Medulla oblongata (tissue), 1 donor: ENCODE data around the gene DNAH17.

ENCODE experiments used
- DNase-seq: peaks from one replicate; pipeline ENCODE4 v3.0.0-alpha.2; 2015; ENCODE audit errors: extremely low spot score

The DNAH17 gene

DNA sequence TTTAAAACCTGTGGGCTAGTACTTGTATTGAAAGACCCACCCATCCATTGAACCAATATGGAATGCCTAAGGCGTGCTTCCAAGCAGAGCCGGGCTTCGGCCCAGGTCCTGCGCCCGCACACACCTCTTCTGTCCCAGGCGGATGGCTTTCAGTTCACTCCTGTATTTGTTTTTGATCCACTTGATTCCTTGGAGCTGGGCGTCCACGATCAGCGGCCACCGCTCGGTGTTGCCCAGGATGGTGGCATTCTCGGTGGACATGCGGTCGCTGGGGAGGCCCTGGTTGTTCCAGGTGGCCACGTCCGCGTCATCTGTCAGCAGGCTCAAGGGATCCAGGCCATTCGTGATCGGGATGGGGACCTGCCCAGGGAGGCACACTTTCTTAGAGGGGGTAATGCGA is 122.8 kb downstream of the DNAH17 start:
- no peak for DNase-seq

DNA sequence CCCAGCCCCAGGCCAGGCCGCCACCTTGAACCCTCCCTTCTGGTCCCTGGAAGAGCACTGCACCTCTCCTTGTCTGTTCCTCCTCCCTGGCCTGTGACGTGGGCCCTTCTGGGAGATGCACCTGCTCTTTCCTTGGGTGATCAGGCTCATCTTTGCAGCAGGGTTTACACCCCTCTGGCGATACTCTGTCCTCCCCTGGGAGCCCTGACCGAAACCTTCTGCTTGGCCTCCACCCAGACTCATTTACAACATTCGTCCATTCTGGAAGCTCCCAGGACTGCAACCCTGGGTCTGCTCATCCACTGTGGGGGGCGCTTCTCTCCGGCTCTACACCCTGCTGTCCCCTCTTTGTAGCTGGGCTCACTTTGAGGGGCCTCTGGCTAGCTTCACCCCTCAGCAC is 125.4 kb downstream of the DNAH17 start:
- no peak for DNase-seq

DNA sequence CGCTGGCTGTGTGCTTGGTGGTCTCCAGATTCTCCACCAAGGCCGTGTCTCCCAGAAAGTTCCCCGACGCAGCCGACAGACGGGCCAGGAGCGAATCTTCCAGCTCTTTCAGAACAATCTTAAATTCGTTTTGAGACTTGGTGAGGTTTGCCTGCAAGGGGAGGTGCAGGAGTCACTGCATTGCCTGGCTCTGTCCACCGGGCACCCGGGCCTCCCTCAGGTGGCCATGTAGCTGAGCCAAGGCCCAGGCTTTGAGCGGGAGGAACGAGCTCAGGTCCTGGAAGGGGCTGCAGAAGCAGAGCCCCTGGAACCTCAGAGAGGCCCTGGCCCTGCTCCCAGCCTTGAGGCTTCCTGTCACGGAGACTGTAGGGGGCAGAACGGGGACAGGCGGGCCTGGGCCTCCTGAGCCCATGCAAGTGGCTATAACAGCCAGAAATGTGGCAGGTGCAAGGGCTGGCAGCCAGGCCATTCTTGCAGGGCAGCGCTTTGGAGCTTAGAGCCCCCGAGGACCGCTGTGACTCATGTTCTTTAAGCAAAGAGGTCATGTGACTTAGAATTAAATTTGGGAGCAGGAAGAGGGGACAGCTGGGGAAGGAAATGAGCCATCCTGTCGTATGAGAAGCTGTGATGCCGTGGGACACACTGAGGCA is 126.4 kb downstream of the DNAH17 start:
- DNase-seq = no peak

DNA sequence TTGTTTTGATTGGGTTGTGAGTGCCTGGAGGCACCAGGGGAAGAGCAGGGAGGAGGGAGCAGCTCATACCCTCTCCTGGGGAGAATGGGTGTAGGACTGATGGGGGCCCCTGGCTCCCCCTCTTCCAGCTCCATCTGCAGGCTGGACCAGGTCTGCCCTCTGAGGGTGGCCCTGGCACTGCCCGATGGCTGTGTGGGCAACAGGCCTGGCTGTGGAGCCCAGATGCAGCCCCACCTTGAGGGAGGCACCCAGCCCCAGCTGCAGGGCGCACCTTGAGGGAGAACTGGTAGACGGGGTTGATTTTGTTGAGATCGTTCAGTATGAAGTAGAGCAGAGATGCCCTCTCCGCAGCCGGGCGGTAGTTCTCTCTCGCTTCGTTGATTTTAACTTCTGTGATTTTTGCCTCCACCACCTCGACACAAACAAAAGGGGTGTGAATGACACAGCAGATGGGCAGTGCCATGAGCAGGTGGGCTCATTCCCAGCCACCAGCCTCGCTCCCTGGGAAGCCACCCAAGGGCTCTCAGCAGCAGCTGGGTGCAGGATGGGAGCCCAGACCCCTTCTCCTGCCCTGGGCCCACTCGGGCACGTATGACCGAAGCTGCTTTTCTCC is 127.1 kb downstream of the DNAH17 start:
- DNase-seq = no peak

DNA sequence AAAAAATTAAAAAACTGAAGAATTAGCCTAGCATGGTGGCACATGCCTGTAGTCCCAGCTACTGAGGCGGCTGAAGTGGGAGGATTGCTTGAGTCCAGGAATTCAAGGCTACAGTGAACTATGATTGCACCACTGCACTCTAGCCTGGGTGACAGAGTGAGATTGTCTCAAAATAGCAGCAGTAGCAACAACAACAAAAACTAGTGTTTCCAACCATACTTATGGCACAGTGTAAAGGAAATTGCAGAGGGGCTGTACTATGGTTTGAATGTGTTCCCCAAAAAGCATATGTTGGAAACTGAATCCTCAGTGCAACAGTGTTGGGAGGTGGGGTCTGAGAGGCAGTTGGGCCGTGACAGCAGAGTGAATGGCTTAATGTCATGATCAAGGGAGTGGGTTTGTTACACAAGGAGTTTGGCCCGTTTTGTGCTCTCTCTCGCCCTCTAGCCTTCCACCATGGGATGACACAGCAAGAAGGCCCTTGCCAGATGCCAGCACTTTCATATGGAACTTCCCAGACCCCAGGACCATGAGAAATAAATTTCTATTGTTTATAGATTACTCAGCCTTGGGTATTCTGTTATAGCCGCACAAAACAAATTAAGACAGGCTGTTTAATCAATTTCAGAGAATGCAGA is 128.7 kb downstream of the DNAH17 start:
- no peak for DNase-seq

DNA sequence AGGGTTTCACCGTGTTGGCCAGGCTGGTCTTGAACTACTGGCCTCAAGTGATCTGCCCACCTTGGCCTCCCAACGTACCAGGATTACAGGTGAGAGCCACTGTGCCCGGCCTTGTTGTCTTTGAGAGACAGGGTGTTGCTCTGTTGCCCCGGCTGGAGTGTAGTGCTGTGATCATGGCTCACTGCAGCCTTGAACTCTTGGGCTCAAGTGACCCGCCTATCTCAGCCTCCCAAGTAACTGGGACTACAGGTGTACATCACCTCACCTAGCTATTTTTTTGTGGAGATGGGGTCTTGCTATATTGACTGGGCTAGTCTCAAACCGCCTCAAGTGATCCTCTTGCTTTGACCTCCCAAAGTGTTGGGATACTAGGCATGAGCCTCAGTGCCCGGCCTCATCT is 130.4 kb downstream of the DNAH17 start:
- DNase-seq = no peak

DNA sequence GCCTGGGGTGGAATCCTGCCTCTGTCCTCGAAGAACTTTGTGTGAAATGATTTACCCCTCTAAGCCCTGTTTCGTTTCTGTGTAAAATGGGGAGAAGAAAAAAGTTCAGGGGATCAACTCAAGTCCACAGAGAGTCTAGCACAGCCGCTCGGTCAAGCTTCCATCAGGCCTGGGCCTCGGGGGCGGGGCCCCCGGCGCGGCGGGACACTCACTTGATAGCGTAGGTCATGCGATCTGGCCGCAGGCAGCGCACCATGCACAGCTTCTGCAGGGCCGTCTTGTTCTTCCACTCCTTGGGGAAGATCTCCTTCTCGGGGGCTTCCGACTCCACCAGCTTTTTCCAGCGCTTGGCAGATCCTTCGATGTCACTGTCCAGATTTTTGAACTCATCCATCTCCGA is 132.8 kb downstream of the DNAH17 start:
- DNase-seq = no peak

DNA sequence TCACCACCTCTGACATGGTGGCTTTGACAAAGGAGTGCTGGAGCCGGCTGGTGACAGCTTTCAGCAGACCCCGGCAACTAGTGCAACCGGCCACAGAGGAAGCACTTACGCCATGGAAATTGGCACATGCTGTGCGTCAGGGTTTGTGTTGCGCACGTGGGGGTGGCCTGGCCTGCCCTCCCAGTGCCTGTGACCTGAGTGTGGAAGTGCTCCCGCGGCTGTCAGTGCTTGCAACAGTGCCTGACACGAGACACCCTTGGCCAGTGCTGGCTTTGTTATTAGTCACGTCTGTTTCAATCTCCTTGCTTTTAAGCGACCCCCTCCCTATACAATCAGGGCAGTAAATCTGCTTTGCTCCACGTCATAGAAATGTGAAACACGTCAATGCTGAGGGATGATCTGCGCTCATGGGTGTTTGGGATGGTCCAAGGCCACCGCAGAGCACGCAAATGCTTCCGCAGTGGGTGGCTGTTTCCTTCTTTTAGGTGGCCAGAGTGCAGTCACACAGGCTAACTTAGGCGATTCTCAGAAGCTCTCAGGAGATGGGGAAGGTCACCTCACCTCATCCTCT is 134.5 kb downstream of the DNAH17 start:
- peak; percentile 46 for DNase-seq

DNA sequence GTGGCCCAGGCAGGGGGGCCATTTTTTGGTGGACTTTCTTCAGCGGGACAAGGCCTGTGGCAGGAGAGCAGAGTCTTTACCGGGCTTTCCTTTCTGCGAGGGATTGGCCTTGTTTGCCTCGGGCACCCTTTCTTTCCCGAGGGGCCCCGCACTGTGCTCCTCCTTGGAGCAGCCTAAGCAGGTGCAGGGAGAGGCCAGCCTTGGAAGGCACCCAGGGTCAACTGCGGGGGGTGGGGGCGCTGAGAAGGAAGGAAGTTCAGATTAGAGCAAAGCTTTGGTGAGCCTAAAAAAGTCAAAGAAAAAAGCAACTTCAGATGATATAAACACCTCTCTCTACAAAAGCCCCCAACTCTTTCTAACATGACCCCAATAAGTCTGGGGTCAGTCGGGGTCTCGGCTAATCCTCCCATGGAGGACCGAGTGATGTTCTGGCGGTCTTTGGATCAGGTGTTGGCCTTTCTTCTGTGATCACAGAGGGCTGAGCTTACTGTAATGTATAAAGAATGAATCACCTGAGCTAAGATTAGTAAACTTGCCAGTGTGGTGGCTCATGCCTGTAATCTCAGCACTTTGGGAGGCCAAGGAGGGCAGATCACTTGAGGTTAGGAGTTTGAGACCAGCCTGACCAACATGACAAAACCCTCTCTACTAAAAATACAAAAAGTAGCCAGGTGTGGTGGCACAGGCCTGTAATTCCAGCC is 135.8 kb downstream of the DNAH17 start:
- DNase-seq = no peak

DNA sequence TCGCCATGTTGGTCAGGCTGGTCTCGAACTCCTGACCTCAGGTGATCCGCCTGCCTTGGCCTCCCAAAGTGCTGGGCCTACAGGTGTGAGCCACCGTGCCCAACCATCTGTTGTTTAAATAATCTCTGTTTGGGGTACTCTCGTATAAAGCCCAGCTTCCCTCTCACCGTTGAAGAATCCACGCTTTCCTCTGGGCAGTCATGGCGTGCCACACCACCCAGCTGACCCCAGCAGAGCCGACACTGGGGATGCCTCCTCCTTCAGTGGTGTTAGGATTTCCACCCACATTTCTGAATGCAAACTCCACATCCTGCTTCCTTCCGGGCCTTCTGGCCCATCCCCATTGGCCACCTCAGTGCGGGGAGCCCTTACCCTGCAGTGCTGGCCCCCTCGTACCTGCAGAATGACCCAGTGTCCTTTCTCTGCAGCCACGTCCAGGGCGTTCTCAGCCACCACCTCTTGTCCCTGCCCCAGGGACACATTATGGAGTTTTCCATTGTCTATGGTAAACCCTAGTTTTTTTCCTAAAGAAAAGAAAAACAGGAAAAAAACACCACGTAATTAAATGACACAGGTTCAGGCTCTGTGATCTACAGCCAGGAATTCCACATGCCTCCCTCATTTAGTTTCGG is 138.4 kb downstream of the DNAH17 start:
- DNase-seq = no peak

DNA sequence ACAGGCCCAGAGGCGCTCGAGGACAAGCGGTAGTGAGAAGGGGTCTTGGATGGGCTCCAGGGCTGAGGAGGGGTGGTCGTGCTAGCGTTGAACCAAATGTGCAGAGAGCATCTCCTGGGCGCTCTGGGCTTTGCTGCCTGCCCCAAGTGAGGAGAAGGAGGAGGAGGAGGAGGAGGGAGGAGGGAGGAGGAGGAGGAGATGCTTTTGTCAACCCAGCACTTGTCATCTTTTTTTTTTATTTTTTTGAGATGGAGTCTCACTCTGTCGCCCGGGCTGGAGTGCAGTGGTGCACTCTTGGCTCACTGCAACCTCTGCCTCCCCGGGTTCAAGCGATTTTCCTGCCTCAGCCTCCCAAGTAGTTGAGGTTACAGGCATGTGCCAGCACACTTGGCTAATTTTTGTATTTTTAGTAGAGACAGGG is 138.9 kb downstream of the DNAH17 start:
- DNase-seq = no peak

DNA sequence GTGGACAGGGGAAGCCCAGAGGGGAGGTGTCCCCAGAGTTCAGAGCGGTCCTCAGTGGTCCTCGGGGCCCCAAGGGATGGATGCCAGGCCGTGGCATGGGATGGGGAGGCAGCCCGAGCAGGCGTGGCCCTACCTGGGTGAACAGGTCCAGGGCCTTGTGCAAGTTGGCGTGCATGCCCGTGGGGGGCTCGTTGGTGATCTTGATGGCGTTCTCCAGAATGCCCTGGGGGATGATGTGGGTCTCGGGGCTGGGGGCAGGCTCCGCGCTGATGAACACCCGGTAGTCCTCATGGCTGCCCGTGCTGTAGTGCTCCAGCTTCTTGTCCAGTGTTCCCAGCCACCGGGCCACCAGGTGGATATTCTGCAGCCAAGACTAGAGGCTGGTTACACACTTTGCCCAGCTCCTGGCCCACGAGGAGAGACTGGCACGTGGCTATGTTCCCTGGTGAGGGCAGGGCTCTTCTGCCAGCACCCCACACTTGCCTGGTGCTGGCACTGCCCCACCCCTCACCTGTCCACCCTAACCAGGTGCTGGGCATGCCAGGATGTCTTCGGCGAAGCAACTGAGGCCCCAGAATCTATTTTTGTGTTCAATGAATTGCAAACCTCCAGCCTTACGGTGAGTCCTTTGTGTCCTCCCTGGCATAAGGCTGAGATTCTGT is 139.6 kb downstream of the DNAH17 start:
- DNase-seq = no peak

DNA sequence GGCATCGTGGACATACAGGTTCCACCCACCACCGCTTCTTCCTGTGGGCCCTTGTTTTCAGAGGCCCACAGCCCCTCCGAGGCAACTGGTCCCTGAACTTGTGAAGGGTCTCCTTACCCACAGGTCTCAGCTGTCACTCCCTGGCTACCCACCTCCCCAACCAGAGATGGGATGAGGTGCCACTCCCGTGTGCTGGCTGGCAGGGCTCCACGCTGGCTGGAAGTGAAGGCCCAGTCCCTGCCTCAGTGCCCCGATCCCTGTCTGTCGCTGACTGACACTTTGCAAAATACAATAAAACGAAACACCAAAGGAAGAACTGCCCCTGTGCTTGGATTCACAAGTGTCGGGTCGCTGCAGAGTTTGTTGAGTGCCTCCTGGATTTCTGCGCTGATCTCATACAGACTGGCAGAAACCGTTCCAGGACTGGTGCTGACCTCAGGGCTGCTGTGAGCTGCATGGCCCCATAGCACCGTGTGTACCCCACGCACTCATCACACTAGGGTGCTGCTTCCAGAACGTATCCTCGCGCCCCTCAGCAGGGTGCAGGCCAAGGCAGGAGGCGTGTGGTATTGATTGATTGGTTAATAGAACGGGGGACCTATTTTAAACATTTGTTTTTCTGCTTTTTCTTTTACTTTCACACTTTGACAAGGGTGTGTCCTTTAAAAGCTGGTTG is 141.7 kb downstream of the DNAH17 start:
- no peak for DNase-seq

DNA sequence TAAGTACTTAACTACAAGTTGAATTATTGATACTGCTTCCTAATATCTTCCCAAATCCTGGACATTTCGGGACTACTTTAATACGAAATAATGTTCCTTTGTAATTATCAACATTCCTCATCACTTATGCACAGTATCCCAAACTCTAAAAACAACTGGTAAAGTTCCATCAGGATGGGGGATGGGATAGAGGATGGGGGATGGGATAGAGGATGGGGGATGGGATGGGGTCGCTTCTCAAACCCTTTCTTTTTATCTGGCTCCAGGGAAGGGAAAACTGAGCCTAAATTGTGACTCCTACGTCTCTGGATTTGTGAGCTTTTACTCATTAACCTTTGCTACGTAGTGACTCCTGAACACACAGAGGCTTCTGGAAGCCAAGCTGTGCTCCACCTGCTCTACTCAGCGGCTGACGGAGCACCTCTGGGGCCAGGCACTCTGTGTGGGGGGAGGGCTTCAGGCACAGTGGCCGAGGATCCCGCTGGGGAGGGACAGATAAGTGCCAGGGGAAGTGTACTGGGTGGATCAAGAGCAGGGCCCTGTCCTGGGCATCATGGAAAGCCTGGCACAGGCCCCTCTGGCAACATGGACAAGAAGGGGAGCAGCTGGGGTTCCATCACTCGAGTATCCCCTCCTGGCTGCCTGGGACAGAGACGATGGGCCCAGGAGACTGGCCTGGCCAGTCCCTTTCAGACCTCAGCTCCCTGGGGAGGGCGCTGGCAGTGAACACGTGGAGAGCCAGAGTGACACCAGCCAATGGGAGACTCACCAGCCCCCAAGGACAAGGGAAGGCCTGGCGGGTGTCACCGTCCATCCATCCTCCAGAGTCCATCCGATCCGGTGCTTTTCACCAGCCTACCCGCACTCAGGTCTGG is 142.5 kb downstream of the DNAH17 start:
- DNase-seq = no peak

DNA sequence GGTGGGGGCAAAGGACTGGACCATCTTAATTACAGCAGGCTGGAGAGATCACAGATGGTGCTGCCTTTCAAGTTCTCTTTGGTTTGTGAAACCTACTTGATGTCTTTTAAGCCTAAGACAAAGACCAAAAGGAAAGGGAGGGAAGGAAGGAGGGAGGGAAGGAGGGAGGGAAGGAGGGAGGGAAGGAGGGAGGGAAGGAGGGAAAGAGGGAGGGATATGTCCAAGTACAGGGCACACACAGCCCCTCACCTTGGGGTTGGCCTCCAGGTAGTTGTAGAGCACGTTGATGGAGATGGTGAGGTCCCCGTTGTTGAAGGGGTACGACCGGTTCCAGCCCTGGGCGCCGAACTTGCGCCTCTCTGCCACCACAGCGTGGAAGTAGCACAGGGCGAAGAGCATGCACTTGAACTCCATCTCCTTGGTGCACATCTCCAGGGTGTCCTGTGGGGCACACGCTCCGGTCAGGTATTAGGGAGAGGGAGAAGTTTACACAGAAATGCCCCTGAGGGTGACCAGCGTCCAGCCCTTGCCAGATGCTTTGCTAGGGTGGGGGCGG is 143.3 kb downstream of the DNAH17 start:
- no peak for DNase-seq

DNA sequence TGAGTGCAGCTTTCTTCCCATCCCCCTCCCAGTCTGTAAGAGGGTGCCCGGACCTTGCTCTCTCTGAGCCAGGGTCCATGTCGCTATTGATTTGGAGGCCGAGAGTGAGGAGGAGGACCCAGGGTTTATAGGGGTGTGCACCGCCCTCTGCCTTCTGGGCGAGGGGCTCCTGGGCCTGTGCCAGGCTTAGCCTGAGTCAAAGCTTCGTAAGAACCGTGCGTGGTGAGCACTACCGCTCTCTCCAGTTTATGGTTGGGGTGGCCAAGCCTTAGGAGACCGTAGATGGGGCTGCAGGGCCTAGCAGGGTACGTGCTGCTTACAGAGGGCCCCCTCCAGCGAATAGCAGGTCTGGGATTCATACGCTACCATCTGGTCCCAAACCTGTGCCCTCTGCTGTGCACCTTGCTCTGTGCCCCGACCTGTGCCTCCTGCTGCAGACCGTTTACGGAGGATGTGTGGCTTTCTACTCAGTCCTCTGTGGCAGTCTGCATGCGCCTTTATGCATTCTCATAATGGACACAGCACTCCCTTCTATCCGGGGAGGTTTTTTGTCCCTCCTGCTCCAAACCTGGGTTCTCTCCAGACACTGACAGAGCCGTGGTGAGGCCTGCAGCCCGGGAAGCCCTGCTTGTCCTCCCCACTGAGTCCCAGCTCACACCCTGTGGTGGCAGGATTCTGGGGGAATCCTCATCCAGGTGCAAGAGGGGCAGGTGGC is 144.0 kb downstream of the DNAH17 start:
- DNase-seq = no peak

DNA sequence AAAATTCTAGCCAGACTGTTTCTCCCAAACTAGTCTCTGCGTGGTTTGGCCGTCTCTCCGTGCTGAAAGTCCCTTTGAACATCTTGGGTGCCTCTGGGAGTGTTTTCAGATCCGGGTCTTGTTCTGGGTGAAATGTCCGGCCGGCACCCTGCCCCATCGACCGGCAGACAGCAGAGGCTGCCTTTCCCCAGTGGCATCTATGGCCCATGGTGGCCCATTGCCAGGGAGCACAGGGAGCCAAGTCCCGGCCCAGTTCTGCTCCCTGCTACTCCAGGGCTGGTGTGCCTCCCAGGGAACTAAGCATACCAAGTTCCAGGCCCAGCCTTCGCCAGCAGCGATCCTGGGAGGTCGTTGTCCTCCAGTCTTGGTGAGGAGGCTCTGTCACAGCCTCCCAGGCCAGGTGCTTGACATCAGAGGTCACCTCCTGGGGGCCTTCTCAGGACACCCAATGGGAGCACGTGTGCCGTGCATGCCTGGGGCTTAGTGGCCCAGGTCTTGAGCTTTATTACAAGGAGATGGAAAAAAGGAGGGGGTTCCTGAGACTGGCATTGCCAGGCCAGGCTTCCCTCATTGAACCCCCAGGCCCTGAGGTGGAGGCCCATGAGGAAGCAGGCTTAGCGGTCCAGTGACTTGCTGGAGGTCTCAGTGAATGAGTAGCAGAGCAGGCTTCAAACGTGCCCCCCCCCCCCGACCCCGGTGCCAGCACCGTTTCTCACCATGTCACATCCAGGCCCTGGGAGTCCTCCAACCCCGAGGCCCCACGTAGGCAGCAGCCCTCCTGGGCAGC is 144.8 kb downstream of the DNAH17 start:
- DNase-seq = peak; percentile 86

DNA sequence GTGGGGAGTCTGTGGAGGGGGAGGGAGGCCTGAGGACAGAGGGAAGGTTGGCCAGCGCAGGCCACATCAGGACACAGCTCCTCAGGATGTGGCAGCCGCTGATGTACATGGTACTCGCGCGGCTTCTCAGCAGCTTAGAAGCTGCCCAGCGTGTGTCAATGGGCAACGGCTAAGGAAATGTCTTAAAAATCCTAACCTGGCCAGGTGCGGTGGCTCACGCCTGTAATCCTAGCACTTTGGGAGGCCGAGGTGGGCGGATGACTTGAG is 145.6 kb downstream of the DNAH17 start:
- DNase-seq = no peak
